Measurements from ENCODE around the gene LAMC2.

DNA sequence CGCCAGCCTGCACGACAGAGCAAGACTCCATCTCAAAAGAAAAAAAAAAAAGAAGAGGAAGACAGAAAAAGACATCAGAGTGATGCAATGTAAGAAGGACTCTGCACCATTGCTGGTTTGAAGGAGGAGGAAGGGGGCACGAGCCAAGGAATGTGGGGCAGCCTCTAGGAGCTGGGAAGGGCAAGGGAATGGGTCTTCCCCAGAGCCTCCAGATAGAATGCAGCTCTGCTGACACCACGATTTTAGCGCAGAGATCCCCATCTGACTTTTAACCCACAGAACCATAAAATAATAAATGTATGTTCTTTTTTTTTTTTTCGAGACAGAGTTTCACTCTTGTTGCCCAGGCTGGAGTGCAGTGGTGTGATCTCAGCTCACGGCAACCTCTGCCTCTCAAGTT, 33.9 kb upstream of the LAMC2 start:
- TF ChIP-seq CTCF (IDR thresholded peaks at IDR 0.05) (no peak), ZFX (IDR thresholded peaks at IDR 0.05; ENCODE audit: borderline replicate concordance) (no peak)
